Fibroblast of lung (primary cell): ENCODE data around the gene DMRTC1.
"Not testable (repeated sequence)": the region's sequence is repeated elsewhere in the genome, so short reads cannot be mapped to it uniquely, and the experiment has no call there.

Experiments used
- EZH2 ChIP-seq: IDR thresholded peaks from 2 replicates; pipeline ENCODE4 v1.5.1; 2012; ENCODE audit warnings: low read length, control low read depth, mild to moderate bottlenecking; ENCODE audit errors: missing control alignments
- TF ChIP-seq, protein P1 (sequence below), 2 donors: IDR thresholded peaks in 1 of 2; conservative IDR thresholded peaks in 1 of 2; 1 replicate in 1 of 2; 2 replicates in 1 of 2; pipeline ENCODE4 v1.5.1; 2011 to 2012; ENCODE audit warnings: low read length in 2 of 2, control low read depth in 1 of 2, inconsistent platforms in 1 of 2, low read depth in 1 of 2, mild to moderate bottlenecking in 1 of 2

DNA sequence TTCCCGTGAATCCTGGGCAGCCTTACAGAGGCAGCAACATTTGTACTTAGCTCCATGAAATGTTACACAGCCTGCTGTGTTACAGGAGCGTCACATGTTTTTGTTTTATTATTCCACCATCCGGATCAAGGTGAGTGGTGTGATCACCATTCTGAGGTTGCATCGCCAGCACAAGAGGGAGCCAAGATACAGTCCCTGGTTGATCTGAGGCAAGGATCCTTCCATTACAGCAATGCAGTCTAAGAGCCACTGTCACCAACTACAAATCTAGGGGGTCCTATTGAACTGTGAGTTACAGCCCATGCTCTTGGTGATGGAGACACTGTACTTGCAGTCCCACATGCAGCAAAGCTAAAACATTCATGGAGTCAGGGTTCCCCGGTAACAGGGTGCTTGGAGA lies 27.5 kb downstream of the DMRTC1 start:
- TF ChIP-seq, protein P1, sequence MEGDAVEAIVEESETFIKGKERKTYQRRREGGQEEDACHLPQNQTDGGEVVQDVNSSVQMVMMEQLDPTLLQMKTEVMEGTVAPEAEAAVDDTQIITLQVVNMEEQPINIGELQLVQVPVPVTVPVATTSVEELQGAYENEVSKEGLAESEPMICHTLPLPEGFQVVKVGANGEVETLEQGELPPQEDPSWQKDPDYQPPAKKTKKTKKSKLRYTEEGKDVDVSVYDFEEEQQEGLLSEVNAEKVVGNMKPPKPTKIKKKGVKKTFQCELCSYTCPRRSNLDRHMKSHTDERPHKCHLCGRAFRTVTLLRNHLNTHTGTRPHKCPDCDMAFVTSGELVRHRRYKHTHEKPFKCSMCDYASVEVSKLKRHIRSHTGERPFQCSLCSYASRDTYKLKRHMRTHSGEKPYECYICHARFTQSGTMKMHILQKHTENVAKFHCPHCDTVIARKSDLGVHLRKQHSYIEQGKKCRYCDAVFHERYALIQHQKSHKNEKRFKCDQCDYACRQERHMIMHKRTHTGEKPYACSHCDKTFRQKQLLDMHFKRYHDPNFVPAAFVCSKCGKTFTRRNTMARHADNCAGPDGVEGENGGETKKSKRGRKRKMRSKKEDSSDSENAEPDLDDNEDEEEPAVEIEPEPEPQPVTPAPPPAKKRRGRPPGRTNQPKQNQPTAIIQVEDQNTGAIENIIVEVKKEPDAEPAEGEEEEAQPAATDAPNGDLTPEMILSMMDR (conservative IDR thresholded peaks at IDR 0.05 in 1 of 2, IDR thresholded peaks at IDR 0.05 in 1 of 2; ENCODE audit: low read depth in 1 of 2, low read length in 2 of 2), result not testable (repeated sequence)
- not testable (repeated sequence) for TF ChIP-seq EZH2
